CD14-positive monocyte (primary cell): ENCODE measurements around the gene KRT7. TPM values are rescaled to one million over a fixed set of nuclear protein-coding genes. Genes with fewer than 3 reads are reported as not detected.

ENCODE experiments used
- DNase-seq, 3 donors: peaks; one replicate each; pipeline ENCODE4 v3.0.0-alpha.2; 2011 to 2022
- H2AFZ ChIP-seq: 2 replicates; pipeline ENCODE4 v1.6.0; 2012; ENCODE audit warnings: mild to moderate bottlenecking, low read depth, low read length, inconsistent platforms; ENCODE audit not compliant: insufficient read depth, poor library complexity, severe bottlenecking
- H3K27ac ChIP-seq, 2 donors: 1 replicate in 1 of 2; 2 replicates in 1 of 2; pipeline ENCODE4 v1.5.1; 2012 to 2013; ENCODE audit warnings: low read length in 2 of 2, control low read depth in 1 of 2, inconsistent platforms in 1 of 2, low read depth in 1 of 2, mild to moderate bottlenecking in 1 of 2
- H3K27me3 ChIP-seq, 2 donors: one replicate each; pipeline versions ENCODE4 v1.6.0 to v1.6.1; 2011 to 2013; ENCODE audit warnings: low read length in 2 of 2; ENCODE audit not compliant: control insufficient read depth in 2 of 2, insufficient read depth in 2 of 2
- H3K36me3 ChIP-seq, 2 donors: replicated peaks in 1 of 2; 1 replicate in 1 of 2; 2 replicates in 1 of 2; pipeline versions ENCODE4 v1.5.1 to v1.6.1; 2012 to 2013; ENCODE audit warnings: low read length in 2 of 2, control low read depth in 1 of 2, inconsistent platforms in 1 of 2, mild to moderate bottlenecking in 1 of 2; ENCODE audit not compliant: insufficient read depth in 2 of 2, control insufficient read depth in 1 of 2
- H3K4me1 ChIP-seq, 2 donors: 1 replicate in 1 of 2; 2 replicates in 1 of 2; pipeline versions ENCODE4 v1.5.1 to v1.6.1; 2012 to 2013; ENCODE audit warnings: low read length in 2 of 2, control low read depth in 1 of 2, inconsistent platforms in 1 of 2, mild to moderate bottlenecking in 1 of 2, moderate library complexity in 1 of 2; ENCODE audit not compliant: insufficient read depth in 2 of 2, control insufficient read depth in 1 of 2
- H3K4me2 ChIP-seq: replicated peaks from 2 replicates; pipeline ENCODE3; 2012; ENCODE audit warnings: low read length, moderate library complexity, mild to moderate bottlenecking; ENCODE audit not compliant: poor library complexity, severe bottlenecking; ENCODE audit errors: extremely low read depth
- H3K4me3 ChIP-seq, 3 experiments: fragments of 200-600 bp in 1 of 3; sonication (generic) in 1 of 3; replicated peaks in 1 of 3; 1 replicate in 2 of 3; 2 replicates in 1 of 3; pipeline ENCODE4 v1.5.1; 2011 to 2013; ENCODE audit warnings: low read length in 3 of 3, mild to moderate bottlenecking in 3 of 3, control low read depth in 2 of 3, low read depth in 2 of 3, inconsistent platforms in 1 of 3, moderate library complexity in 1 of 3
- H3K79me2 ChIP-seq: 2 replicates; pipeline ENCODE4 v1.6.0; 2012; ENCODE audit warnings: mild to moderate bottlenecking, control low read depth, inconsistent platforms, low read length, moderate library complexity; ENCODE audit not compliant: insufficient read depth
- H3K9ac ChIP-seq: 2 replicates; pipeline ENCODE4 v1.6.0; 2017; ENCODE audit warnings: low read length, mild to moderate bottlenecking; ENCODE audit not compliant: insufficient read depth, poor library complexity, severe bottlenecking
- H3K9me3 ChIP-seq, 2 donors: replicated peaks in 1 of 2; 1 replicate in 1 of 2; 2 replicates in 1 of 2; pipeline versions ENCODE4 v1.5.1 to v1.6.1; 2012 to 2013; ENCODE audit warnings: low read length in 2 of 2, control low read depth in 1 of 2; ENCODE audit not compliant: control insufficient read depth in 1 of 2, insufficient read depth in 1 of 2
- H4K20me1 ChIP-seq: 2 replicates; pipeline ENCODE4 v1.6.0; 2012; ENCODE audit warnings: mild to moderate bottlenecking, low read length, control low read depth, moderate library complexity; ENCODE audit not compliant: insufficient read depth
- H3K27ac Mint-ChIP-seq, 7 donors: one replicate each; pipeline ENCODE4 v1.8.0; 2020; ENCODE audit warnings: mild to moderate bottlenecking in 7 of 7, mixed read lengths in 7 of 7, moderate library complexity in 6 of 7, inconsistent platforms in 2 of 7
- H3K27me3 Mint-ChIP-seq, 3 donors: one replicate each; pipeline ENCODE4 v1.8.0; 2021 to 2022; ENCODE audit warnings: low read depth in 3 of 3, mild to moderate bottlenecking in 3 of 3, mixed read lengths in 3 of 3, moderate library complexity in 3 of 3, inconsistent platforms in 1 of 3
- H3K36me3 Mint-ChIP-seq, 2 donors: one replicate each; pipeline ENCODE4 v1.8.0; 2020; ENCODE audit warnings: mixed read lengths in 2 of 2, inconsistent platforms in 1 of 2, mild to moderate bottlenecking in 1 of 2
- H3K4me1 Mint-ChIP-seq: one replicate; pipeline ENCODE4 v1.8.0; 2020; ENCODE audit warnings: mild to moderate bottlenecking, mixed read lengths
- H3K4me3 Mint-ChIP-seq, 2 donors: one replicate each; pipeline ENCODE4 v1.8.0; 2020; ENCODE audit warnings: mild to moderate bottlenecking in 2 of 2, mixed read lengths in 2 of 2, moderate library complexity in 1 of 2
- H3K9me3 Mint-ChIP-seq, 7 donors: one replicate each; pipeline ENCODE4 v1.8.0; 2020 to 2022; ENCODE audit warnings: mixed read lengths in 7 of 7, mild to moderate bottlenecking in 6 of 7, moderate library complexity in 6 of 7, inconsistent platforms in 2 of 7
- WGBS: methylation state at CpG from one replicate; pipeline ENCODE4 v1.1.5; 2013; ENCODE audit warnings: missing lambda C conversion rate; ENCODE audit not compliant: insufficient coverage; 5-methylcytosine and 5-hydroxymethylcytosine counted together
- intact Hi-C, 2 donors: fragments of 100-400 bp; cut with micrococcal nuclease; formaldehyde crosslinking; loops; one replicate each; pipeline versions ENCODE4 v1.15.0 to v1.15.1; 2023
- polyA plus RNA-seq, 3 donors: library from polyadenylated mRNA; depleted of rRNA in 1 of 3; unstranded in 2 of 3; stranded (reverse) in 1 of 3; fragments of 300-500 nt in 2 of 3; fragments of >200 nt in 1 of 3; fragmentation: Illumina TruSeq in 2 of 3; gene quantifications; 1 replicate in 2 of 3; 2 replicates in 1 of 3; pipeline ENCODE4 v1.2.3, GENCODE V29; 2012 to 2021
- TF ChIP-seq, protein P1 (sequence below): fragments of 200-600 bp; IDR thresholded peaks from one replicate; pipeline ENCODE4 v1.8.0; 2022; ENCODE audit warnings: antibody characterized with exemption, mild to moderate bottlenecking

Gene KRT7
- polyA plus RNA-seq, 3 donors, result 1.3 to 2.7 TPM; not detected in 1

DNA sequence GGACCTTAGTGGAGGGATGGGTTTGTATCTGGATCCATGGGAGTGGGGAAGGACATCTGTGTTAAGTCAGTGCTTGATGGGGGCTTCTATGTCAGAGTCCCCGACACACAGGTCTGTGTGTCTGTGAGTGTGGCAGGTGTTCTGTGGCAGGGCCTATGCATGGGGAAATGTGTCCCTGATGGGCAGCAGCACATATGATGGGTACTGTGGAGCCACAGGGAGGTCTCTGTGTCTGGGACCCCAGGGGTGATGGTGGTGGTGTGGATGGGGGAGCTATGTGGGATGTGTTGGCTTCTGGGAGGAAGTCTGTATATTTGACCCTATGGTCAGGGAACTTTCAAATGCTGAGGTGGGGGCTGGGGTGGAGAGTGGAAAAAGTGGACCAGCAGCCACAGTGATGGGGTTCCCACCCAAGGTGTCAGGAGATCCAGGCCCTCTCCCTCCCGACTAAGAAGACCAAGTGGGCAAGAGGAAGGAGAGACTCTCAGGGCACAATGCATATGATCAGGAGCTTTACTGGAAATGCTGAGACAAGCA is 16.5 kb downstream of the KRT7 start:
- Histone ChIP-seq H3K4me1 (peaks cover 2 to 10% of the 10 kb centered on the region in 2 donors), H3K27ac (no peak overlapping the region), H3K4me2 (no peak overlapping the region), H2AFZ (no peak overlapping the region), H3K79me2 (no peaks in the 10 kb centered on the region), H3K4me3 (no peak overlapping the region), H4K20me1 (no peaks in the 10 kb centered on the region), H3K27me3 (peaks cover 15 to 56% of the 10 kb centered on the region in 2 donors), H3K9ac (no peak overlapping the region), H3K9me3 (no peaks in the 10 kb centered on the region), H3K36me3 (no peaks in the 10 kb centered on the region)
- peaks cover 18% of the 10 kb centered on the region for H3K4me1 Mint-ChIP-seq
- H3K27ac Mint-ChIP-seq, result peak overlapping the region in 1 of 7 donors; percentile 73
- WGBS, result 70% methylated on average over 2 of the region's 2 CpGs
- peak overlapping the region in 1 of 2 donors; percentile 88 for H3K4me3 Mint-ChIP-seq
- DNase-seq, result no peak
- peaks cover 50 to 68% (median 66%) of the 10 kb centered on the region in 3 donors for H3K27me3 Mint-ChIP-seq
- H3K9me3 Mint-ChIP-seq, result peaks cover 0 to 15% (median 3%) of the 10 kb centered on the region in 7 donors
- intact Hi-C loops, result no loop called here
- H3K36me3 Mint-ChIP-seq, result peaks cover 10 to 14% of the 10 kb centered on the region in 2 donors
- TF ChIP-seq, protein P1, sequence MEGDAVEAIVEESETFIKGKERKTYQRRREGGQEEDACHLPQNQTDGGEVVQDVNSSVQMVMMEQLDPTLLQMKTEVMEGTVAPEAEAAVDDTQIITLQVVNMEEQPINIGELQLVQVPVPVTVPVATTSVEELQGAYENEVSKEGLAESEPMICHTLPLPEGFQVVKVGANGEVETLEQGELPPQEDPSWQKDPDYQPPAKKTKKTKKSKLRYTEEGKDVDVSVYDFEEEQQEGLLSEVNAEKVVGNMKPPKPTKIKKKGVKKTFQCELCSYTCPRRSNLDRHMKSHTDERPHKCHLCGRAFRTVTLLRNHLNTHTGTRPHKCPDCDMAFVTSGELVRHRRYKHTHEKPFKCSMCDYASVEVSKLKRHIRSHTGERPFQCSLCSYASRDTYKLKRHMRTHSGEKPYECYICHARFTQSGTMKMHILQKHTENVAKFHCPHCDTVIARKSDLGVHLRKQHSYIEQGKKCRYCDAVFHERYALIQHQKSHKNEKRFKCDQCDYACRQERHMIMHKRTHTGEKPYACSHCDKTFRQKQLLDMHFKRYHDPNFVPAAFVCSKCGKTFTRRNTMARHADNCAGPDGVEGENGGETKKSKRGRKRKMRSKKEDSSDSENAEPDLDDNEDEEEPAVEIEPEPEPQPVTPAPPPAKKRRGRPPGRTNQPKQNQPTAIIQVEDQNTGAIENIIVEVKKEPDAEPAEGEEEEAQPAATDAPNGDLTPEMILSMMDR, result no peak

DNA sequence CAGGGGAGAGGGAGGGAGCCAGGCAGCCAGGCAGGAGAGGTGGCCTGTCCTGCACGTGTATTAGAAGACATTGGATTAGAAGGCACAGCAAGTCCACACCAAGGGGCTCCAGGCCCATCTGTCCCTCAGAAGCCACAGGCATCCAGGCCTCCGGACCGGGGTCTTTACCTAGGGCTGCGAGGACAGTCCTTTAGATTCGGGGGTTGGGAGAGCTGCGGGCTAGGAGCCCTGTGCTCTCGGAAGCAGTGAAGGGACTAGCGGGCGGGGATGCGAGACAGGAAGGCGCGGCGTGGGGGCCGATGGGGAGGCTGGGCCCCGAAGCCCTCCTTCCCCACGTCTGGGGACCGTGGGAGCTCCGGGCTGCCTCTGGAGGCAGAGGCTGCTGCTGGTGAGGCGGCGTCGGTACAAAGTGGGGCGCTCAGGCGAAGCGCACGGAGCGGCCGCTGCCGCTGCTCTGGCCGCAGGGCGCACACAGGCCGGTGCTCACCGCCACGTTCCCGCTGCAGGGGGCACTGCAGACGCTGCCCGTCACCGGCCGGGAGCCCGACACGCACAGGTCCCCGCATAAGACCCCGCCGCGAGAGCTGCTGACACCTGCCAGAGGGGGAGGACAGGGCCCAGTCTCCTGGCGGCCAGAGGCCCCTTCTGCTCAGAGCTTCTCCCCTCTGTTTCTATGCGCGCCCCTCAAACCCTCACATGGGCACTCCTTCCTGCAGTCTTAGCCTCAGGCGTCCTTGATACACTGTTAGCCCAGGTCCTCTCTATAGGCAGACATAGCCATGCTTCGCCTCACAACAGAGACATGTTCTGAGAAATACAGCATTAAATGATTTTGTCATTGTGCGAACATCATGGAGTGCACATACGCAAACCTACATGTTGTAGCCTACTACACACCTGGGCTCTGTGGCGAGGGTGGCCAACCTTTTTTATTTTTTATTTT is 17.3 kb downstream of the KRT7 start:
- no peaks in the 10 kb centered on the region for H3K36me3 ChIP-seq
- Mint-ChIP-seq H3K36me3 (peaks cover 10 to 14% of the 10 kb centered on the region in 2 donors), H3K4me1 (peaks cover 11% of the 10 kb centered on the region), H3K9me3 (peaks cover 0 to 13% (median 3%) of the 10 kb centered on the region in 7 donors), H3K27ac (peak overlapping the region in 1 of 7 donors; percentile 73), H3K4me3 (peak overlapping the region; percentile 48 to 88), H3K27me3 (peaks cover 55 to 72% (median 71%) of the 10 kb centered on the region in 3 donors)
- no peak overlapping the region for H2AFZ ChIP-seq
- no peaks in the 10 kb centered on the region for H4K20me1 ChIP-seq
- peaks cover 0 to 2% of the 10 kb centered on the region in 2 donors for H3K4me1 ChIP-seq
- WGBS, result 18% methylated on average over 51 of the region's 52 CpGs
- no peak overlapping the region for H3K9ac ChIP-seq
- no peak overlapping the region for H3K27ac ChIP-seq
- intact Hi-C loops, result no loop called here
- H3K4me2 ChIP-seq, result no peak overlapping the region
- peaks cover 19 to 63% of the 10 kb centered on the region in 2 donors for H3K27me3 ChIP-seq
- no peaks in the 10 kb centered on the region for H3K79me2 ChIP-seq
- H3K9me3 ChIP-seq, result no peaks in the 10 kb centered on the region
- TF ChIP-seq, protein P1, result peak; percentile 11
- no peak for DNase-seq
- H3K4me3 ChIP-seq, result no peak overlapping the region
